LoVo (cell line): Measurements from ENCODE around the gene EVX2.

Source experiments
- DNase-seq: peaks from one replicate; pipeline ENCODE4 v3.0.0-alpha.2; 2016; ENCODE audit warnings: low spot score

Gene EVX2

DNA sequence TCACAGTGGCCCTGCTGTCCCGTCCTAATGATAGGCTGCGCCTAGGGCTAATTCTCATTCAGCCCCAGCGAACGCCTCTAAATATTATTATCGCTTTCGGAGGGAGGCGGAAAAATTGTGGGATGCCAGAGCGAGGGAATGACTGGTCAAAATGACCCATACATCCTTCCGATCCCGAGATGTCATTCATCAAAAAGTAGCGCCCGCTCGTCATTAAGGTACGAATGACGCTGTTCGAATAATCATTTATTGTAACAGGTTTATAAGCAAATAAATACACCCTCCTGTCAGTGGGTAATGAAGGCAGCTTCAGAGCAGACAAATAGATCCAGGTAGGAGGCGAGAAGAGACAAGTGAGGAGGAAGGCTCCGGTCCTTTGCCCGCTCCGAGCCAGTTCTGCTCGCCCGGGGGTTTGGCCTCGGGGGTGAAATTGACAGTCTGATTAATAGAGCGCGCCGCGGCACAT is at the start of gene EVX2:
TSS of gene EVX2 (minus strand) at position 167 of the 466 bp plus-strand sequence. CDS start 186 bp downstream, outside the sequence.
- no peak for DNase-seq

DNA sequence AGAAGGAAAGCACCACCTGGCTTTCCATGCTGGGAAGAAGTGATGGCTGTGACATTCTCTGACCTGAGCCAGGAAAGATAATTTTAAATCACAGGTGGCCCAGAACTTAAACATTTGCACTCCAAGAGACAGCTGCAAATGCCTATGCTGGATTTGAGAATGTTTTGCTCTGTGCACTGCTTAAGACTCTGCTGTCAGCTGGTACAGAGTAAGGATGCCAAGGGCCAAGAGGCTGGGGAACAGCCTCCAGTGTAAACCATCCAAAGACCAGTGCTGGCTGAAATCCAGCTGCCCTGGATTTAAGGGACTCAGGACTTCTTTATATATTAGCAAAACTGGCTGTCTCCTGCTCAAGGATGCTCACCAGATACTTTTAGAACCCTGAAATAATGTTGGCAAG is 49.6 kb upstream of the EVX2 start:
- no peak for DNase-seq

DNA sequence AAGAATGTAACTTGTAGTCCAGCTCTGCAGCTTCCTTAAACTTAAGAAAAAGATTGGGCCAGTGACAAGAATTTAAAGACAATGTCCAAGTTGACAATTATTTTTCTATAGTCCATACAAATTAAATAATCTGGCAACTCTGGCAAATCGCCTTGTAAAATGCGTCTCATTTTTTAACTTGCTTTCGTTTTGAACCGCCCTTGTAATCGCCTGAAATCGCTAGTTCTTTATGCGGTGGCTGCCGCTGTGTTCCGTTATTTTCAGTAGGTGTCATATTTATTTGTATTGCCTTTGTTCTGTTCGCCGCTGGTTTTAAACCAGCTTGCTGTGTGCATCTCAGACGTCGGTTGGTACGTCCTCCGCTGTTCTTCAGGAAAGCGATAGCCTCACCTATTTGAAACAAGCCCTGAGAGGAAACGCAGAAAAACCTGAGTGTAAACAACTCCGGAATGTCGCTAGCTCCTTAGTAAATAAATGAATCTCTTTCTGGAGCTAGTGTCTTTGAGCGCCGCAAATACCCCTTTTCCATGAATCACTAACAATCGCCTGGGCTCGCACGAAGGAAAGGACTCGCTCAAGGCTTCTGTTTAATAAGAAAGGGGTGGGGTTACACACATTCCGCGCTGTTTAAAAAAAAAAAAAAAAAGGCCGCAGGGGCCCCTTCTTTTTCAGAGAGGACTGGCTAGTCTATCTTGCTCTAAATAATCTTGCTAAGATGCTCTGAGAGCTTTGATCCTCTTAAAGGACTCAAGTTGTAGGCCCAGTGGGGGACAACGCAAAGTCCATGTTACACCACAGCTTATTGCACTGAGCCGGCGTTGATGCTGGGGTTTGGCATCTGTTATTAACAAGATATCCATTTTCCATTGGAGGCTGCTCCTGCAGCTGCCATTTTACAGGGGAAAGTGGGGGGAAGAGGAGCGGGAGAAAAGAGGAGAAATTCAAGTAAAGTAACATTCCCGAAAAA is 48.7 kb upstream of the EVX2 start:
- no peak for DNase-seq

DNA sequence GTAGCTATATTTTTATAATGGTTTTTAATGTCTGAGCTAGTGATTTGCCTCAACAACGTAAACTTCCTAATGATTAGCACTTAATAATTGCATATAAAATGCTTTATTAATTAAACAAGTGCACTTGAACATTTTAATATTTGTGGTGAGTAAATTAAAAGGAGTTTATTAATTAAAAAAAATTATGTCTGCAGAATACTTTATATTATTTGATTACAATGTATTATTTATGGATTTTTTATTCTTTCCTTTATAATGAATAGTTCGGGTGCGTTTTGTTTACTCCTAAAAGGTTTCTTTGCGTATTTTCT is 48.0 kb upstream of the EVX2 start:
- no peak for DNase-seq

DNA sequence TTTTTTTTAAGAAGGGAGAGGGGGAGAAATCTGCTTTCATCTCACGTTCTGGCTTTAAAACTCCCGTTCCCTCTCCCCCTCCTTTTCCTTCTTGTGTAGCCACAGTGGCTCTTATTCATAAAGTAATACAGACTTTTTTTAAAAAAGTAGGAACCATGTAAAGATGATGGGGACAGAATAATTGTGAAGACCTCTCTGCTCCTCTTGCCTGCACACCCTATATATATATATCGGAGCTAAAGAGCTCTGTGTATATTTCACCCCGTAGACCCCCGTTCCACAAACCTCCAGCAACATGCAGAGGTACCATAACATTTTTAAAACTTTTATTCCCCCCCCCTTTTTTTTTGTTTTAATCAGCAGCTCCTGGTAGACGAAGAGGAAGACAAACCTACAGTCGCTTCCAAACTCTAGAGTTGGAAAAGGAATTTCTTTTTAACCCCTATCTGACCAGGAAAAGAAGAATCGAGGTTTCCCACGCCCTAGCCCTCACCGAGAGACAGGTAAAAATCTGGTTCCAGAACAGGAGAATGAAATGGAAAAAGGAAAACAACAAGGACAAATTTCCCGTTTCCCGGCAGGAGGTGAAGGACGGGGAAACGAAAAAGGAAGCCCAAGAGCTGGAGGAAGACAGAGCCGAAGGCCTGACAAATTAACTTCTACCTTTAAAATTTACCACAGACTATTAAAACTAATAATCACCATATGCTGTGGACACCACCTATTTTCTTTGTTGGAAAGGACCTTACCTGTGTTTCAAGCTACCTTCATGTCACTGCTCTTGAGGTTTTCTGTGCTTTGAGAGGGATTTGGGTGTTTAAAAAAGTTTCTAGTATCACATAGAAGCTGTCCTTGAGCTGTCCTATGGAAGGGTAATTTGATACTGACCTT is 47.4 kb upstream of the EVX2 start:
- no peak for DNase-seq

DNA sequence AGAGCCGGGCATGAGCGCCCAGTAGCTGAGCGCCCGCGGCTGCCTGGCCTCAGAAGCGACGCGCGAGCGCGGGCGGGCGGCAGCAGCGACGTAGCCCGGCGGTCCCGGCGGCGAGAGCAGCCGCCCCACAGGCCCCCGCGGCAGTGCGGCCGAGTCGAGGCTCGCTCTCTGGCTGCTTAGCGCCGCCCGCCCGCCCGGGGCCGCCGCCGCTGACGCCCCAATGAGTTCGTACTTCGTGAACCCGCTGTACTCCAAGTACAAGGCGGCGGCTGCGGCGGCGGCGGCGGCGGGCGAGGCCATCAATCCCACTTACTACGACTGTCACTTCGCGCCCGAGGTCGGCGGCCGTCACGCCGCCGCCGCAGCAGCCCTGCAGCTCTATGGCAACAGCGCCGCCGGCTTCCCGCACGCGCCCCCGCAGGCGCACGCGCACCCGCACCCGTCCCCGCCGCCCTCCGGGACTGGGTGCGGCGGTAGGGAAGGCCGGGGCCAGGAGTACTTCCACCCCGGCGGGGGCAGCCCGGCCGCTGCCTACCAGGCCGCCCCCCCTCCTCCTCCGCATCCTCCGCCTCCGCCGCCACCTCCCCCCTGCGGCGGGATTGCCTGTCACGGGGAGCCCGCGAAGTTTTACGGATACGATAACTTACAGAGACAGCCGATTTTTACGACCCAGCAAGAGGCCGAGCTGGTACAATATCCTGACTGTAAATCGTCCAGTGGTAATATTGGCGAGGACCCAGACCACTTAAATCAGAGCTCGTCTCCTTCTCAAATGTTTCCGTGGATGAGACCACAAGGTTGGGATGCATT is 46.6 kb upstream of the EVX2 start:
- DNase-seq: peak; percentile 62

DNA sequence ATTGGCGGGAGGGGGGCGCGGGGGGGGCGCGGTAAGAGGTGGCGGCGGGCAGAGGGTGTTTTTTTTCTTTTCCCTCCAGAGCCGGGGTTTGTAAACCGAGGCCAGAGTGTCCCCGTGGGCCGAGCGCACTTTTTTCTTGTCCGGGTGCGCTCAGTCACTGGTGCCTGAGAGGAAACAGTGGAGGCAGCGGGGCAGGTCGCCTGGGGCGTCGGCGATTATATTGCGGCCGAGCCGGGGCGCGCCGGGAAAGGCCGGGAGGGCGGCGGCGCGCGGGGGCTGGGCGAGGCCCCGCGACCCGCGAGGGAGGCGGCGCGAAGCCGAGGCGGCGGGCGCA is 46.0 kb upstream of the EVX2 start:
- DNase-seq: peak; percentile 50

DNA sequence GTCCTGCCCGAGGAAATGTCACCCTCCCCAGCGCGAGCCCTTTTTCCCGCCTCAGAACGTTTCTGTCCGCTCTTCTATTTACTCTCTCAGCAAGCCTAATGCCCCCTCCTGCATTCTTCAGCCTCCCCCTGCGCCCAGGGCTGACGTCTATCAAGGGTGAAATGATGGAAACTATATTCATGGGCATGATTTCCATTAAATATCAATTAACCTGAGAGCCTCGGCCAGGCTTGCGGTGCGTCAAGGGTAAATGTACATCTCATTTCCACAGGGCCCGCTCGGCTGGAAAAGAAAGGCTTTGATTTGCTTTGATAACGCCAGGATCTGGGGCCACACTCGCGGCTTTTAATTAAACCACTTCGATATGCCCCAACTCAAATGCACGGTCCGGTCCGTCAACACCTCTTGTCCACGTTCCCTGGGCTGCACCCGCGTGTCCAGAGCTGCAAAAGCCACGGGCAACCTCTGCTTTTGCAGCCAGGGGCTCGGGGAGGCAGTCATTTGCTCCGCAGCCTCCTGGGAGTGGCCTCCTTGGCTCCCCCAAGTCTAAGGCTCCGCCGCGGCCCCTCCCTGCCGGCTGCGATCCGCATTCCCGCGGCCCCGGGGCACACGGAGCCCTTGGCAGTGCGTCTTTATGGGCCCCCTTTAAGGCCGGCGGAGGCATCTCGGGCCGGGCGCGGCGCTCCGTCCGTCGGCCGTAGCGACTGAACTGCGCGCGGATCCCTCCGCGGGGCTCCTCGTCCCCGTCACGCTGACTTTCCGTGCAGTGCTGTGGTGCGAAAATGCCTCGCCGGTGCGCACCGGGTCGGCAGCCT is 45.4 kb upstream of the EVX2 start, which contains the start of gene HOXD8:
TSS of gene HOXD8 (plus strand) at position 724 of the 815 bp plus-strand sequence. CDS start 662 bp downstream, outside the sequence.
- DNase-seq: peak; percentile 79

DNA sequence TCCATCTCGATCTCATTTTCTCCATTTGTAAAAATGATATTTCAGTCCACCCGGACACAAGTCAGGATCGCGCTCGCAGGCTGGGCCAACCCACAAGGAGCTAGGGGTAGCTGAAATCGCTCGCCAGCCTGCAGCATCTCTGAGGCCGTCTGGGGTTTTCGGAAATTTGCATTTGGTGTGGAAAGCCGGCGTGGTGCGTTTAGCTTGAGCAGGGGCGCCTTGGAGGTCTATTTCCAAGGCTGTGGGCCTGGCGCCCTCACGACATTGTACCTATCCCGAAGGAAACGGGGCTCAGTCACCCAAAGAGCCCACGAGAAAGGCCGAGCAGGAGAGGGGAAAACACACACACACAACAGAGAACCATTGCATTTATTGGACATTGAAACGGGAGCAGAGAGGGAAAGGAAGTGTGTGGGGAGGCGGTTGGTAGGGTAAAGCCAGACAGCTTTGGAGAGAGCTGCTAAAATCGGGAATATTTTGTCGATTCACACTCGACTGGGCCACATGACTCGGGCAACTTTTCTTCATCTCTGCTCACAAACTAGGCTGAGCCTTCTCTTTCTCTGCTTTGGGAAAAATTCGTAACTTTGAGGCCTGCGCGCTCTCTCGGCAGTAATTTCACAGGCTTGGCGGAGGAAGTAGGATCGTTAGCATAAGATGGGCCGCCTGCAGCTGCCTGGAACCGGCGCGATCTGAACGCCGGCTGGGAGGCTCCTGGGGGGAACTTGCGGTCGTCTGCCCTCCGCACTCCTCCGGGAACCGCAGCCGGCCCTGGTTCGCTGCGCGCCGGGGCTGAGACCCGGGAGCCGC is 44.6 kb upstream of the EVX2 start:
- DNase-seq: no peak

DNA sequence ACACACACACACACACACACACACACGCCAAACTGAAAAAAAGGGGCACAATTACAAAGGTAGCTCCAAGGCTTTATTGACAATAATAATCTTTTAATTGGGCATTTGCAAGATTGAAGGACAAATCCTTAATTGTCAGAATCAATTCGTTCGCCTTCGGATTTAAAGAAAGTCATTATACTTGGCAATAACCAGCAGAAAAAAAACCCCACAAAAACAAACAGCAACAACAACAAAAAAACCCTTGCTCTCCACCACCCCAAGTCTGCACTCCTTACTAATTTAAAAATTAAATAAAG is 44.0 kb upstream of the EVX2 start:
- no peak for DNase-seq

DNA sequence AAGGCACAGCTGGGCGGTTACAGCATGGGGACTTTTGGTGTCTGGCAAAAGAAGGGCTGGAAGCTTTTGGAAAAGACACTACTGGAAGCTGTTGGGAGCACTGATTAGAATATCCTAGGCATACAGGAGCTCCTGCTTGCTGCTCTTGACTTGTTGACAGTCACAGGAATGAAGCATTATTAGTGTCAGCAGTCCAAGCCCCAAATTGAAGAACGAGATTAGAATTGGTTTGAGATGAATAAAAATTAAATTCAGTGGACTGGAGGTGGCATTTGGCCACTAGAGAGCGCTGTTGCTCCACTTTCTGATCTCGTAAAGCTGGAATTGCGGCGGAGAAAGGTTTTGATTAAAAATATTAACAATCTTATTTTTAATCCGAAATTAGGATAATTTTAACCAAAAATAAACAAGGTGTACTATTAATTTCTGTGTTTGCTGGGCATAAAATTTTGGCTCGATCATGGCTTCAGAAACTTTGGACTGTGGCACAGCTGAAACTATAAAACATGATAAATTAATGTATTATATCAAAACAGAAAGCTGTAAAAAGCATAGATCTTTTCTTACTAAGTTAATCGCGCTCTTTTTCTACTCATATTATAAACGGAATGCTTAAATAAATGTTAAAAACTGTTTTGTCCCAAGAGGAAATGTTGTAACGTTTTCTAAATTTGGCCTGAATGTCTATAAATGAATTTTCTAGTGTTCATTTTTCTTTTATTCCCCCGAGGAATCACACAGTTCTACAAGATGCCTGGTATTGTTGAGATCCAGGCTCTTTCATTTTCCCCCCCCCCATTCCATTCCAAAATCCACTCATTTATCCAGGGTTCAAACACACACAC is 43.4 kb upstream of the EVX2 start:
- DNase-seq: peak; percentile 59

DNA sequence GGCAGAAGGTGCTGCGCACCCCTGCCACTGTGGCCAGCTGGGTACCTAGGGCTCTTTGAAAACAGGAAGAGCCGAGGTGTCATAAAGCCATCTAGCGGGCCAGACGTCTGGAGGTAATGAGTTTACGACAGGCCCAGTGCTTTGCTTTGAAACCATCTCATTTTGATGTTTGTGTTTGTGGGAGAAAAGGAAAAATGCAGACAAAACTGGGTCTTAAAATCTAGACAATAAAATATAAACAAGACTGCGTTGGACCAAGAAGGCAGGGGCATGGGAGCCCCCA is 42.0 kb upstream of the EVX2 start:
- DNase-seq: no peak

DNA sequence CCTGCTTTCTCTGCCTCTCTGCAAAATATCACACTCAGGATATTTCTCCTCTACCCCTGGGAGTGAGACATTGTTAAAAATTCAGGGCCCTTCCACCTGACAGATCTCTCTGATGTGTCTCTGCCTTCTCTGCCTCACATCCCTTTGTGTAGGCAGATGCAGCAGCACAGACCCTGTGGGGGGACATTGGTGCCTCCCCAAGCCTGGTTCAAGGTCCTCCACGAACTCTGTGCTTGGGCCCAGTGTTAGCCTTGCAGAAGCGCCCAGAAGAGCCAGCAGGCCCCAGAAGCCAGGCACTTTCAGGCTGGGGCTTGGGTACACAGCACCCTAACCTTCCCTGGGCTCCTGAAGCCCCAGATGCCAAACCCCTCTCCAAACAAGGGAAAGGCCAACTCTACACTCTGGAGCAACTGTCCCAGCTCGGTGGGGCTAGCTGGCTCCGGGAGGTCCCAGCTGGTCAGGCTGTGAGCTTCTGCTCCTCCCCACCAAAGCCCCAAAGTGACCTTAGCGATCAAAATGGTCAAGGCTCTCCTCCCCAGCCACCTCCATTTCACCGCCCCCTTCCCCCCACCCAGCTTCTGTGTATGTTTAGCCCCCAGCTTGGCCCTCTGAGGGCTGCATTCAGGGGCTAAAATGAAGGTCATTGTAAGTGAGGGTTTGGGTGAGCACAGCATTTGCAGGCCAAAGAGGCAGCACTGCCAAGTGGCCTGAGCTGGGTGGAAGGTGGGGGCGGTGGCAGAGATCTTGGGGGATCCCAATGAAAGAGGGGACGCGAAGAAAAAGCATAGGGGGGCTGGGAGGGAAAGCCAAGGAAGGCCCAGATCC is 41.4 kb upstream of the EVX2 start:
- DNase-seq: no peak

DNA sequence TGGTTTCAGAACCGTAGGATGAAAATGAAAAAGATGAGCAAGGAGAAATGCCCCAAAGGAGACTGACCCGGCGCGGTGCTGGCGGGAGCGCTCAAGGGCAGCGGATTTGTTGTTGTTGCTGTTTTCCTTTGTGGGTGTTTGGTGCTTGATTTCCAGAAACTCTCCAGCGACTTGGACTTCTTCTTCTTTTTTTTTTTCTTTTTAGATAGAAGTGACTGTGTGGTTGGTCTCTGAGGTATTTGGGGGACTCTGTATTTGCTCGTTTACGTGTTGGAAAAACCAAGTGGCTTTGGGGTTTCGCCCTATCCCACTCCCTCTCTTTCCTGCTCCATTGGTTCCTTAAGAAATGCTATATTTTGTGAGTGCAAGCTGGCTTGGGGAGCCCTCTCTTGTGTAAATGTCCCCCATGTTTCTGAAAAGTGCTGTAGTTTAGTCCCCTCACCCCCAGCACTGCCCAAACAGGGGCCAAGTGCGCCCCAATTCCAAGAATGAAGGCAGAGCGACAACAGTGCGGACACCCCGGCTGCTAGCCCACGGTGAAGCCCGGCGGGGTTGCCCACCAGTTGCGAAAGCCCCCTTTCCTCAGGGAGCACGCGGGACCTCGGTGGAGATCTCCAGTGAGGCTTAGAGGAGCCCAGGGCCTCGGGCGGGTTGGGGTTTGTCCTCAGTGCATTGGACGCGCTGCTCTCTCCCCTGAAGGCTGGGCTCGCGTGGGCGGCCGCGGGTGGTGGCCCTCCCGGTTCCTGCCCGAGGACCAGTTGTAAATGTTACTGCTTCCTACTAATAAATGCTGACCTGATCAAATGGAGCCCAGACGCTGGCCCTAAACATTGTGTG is 40.6 kb upstream of the EVX2 start:
- no peak for DNase-seq

DNA sequence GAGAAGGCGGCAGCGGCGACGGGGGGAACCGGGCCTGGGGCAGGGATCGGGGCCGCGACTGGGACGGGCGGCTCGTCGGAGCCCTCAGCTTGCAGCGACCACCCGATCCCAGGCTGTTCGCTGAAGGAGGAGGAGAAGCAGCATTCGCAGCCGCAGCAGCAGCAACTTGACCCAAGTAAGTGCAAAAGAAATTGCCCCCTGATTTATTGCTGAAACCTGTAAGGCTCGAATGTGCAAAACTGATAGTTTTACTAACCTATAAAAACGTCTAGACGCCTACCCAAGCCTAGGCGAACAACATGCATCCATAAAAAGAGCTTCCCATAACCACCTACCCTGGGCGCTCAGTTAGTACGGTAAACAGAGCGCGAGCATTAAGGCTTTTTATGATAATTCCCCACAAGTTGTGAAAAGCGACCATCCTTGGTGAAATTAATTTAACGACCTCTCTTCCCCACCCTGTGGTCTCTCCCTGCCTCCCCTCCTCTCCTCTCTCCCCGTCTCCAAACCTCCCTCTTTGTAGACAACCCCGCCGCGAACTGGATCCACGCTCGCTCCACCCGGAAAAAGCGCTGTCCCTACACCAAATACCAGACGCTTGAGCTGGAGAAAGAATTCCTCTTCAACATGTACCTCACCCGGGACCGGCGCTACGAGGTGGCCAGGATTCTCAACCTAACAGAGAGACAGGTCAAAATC is 39.8 kb upstream of the EVX2 start:
- DNase-seq: no peak

DNA sequence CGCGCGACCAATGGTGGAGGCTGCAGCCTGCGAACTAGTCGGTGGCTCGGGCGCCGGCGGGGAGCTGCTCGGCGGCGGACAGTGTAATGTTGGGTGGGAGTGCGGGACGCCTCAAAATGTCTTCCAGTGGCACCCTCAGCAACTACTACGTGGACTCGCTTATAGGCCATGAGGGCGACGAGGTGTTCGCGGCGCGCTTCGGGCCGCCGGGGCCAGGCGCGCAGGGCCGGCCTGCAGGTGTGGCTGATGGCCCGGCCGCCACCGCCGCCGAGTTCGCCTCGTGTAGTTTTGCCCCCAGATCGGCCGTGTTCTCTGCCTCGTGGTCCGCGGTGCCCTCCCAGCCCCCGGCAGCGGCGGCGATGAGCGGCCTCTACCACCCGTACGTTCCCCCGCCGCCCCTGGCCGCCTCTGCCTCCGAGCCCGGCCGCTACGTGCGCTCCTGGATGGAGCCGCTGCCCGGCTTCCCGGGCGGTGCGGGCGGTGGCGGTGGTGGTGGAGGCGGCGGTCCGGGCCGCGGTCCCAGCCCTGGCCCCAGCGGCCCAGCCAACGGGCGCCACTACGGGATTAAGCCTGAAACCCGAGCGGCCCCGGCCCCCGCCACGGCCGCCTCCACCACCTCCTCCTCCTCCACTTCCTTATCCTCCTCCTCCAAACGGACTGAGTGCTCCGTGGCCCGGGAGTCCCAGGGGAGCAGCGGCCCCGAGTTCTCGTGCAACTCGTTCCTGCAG is 39.1 kb upstream of the EVX2 start, which contains the start of gene HOXD9:
TSS of gene HOXD9 (plus strand) at position 37 of the 728 bp plus-strand sequence. CDS start at position 87, 50 bp downstream.
- DNase-seq: no peak
